ENCODE results near the gene PHF20. TPM values are rescaled to one million over a fixed set of nuclear protein-coding genes. Genes with fewer than 3 reads are reported as not detected.

Gene PHF20
- total RNA-seq, 2 experiments from 2014 or later, result 119 to 126 TPM

- H3K9me3 Mint-ChIP-seq, result no peaks in the 10 kb centered on the region
- TF ChIP-seq, protein P1, sequence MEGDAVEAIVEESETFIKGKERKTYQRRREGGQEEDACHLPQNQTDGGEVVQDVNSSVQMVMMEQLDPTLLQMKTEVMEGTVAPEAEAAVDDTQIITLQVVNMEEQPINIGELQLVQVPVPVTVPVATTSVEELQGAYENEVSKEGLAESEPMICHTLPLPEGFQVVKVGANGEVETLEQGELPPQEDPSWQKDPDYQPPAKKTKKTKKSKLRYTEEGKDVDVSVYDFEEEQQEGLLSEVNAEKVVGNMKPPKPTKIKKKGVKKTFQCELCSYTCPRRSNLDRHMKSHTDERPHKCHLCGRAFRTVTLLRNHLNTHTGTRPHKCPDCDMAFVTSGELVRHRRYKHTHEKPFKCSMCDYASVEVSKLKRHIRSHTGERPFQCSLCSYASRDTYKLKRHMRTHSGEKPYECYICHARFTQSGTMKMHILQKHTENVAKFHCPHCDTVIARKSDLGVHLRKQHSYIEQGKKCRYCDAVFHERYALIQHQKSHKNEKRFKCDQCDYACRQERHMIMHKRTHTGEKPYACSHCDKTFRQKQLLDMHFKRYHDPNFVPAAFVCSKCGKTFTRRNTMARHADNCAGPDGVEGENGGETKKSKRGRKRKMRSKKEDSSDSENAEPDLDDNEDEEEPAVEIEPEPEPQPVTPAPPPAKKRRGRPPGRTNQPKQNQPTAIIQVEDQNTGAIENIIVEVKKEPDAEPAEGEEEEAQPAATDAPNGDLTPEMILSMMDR (IDR thresholded peaks at IDR 0.05), result no peak
- Histone ChIP-seq H3K36me3 (ENCODE audit: insufficient read depth, low read length) (no peaks in the 10 kb centered on the region), H3K9me3 (ENCODE audit: control insufficient read depth in 1 of 2, insufficient read depth in 1 of 2, low read length in 2 of 2) (no peaks in the 10 kb centered on the region), H3K4me1 (ENCODE audit: insufficient read depth, low read length) (no peaks in the 10 kb centered on the region), H3K27me3 (ENCODE audit: control insufficient read depth in 1 of 2, insufficient read depth in 2 of 2, low read length in 2 of 2) (no peaks in the 10 kb centered on the region), H3K27ac (ENCODE audit: low read depth in 1 of 2, low read length in 2 of 2) (no peak overlapping the region), H3K4me3 (ENCODE audit: low read length) (no peak overlapping the region)
- CTCF ChIA-PET, result no interaction called here
- POLR2A ChIA-PET, result no interaction called here
- H3K36me3 Mint-ChIP-seq (ENCODE audit: low read depth), result no peaks in the 10 kb centered on the region
- H3K4me3 Mint-ChIP-seq, result no peak overlapping the region
- no peaks in the 10 kb centered on the region for H3K4me1 Mint-ChIP-seq (ENCODE audit: low read depth)
- intact Hi-C loops (cut with DNase I, micrococcal nuclease), result no loop called here
- no peak for DNase-seq
- no peak for ATAC-seq (ENCODE audit: poor library complexity)
- H3K27me3 Mint-ChIP-seq, result no peaks in the 10 kb centered on the region
- no peak overlapping the region for H3K27ac Mint-ChIP-seq
Observed at GRCh38 chr20:35972462-35972861, 200.6 kb downstream of the PHF20 start.

GRCh38 chr20:35974256-35974655, 202.4 kb downstream of the PHF20 start:
- intact Hi-C loops (cut with DNase I, micrococcal nuclease), result no loop called here
- Histone ChIP-seq H3K27me3 (ENCODE audit: control insufficient read depth in 1 of 2, insufficient read depth in 2 of 2, low read length in 2 of 2) (no peaks in the 10 kb centered on the region), H3K4me1 (ENCODE audit: insufficient read depth, low read length) (no peaks in the 10 kb centered on the region), H3K27ac (ENCODE audit: low read depth in 1 of 2, low read length in 2 of 2) (no peak overlapping the region), H3K36me3 (ENCODE audit: insufficient read depth, low read length) (no peaks in the 10 kb centered on the region), H3K4me3 (ENCODE audit: low read length) (no peak overlapping the region), H3K9me3 (ENCODE audit: control insufficient read depth in 1 of 2, insufficient read depth in 1 of 2, low read length in 2 of 2) (no peaks in the 10 kb centered on the region)
- Mint-ChIP-seq H3K4me1 (ENCODE audit: low read depth) (no peaks in the 10 kb centered on the region), H3K36me3 (ENCODE audit: low read depth) (no peaks in the 10 kb centered on the region), H3K4me3 (no peak overlapping the region), H3K27ac (no peak overlapping the region), H3K27me3 (no peaks in the 10 kb centered on the region), H3K9me3 (no peaks in the 10 kb centered on the region)
- TF ChIP-seq, protein P1 (IDR thresholded peaks at IDR 0.05), result no peak
- CTCF ChIA-PET, result no interaction called here
- POLR2A ChIA-PET, result no interaction called here
- ATAC-seq (ENCODE audit: poor library complexity) (no peak), DNase-seq (no peak)

GRCh38 chr20:35975576-35976373, 204.0 kb downstream of the PHF20 start:
- H3K27me3 Mint-ChIP-seq, result peaks cover 4% of the 10 kb centered on the region
- POLR2A ChIA-PET, result no interaction called here

More at GRCh38 chr20:35975576-35976373, 204.0 kb downstream of the PHF20 start:
- no peak for DNase-seq
- ATAC-seq (ENCODE audit: poor library complexity), result no peak
- H3K4me1 ChIP-seq (ENCODE audit: insufficient read depth, low read length), result no peaks in the 10 kb centered on the region
- CTCF ChIA-PET, result interaction anchor here (0.6 to 1.2 kb wide), 2 partner anchors 17 to 25 kb away, joined by 3 to 4 read pairs; no protein-coding TSS in a partner anchor
- H3K4me1 Mint-ChIP-seq (ENCODE audit: low read depth), result no peaks in the 10 kb centered on the region
- H3K27ac ChIP-seq (ENCODE audit: low read depth in 1 of 2, low read length in 2 of 2), result no peak overlapping the region
- H3K4me3 Mint-ChIP-seq, result no peak overlapping the region
- H3K27me3 ChIP-seq (ENCODE audit: control insufficient read depth in 1 of 2, insufficient read depth in 2 of 2, low read length in 2 of 2), result no peaks in the 10 kb centered on the region
- no peak overlapping the region for H3K27ac Mint-ChIP-seq
- H3K36me3 Mint-ChIP-seq (ENCODE audit: low read depth), result no peaks in the 10 kb centered on the region
- no peaks in the 10 kb centered on the region for H3K9me3 Mint-ChIP-seq
- H3K9me3 ChIP-seq (ENCODE audit: control insufficient read depth in 1 of 2, insufficient read depth in 1 of 2, low read length in 2 of 2), result no peaks in the 10 kb centered on the region
- intact Hi-C loops (cut with DNase I, micrococcal nuclease), result no loop called here
- no peak overlapping the region for H3K4me3 ChIP-seq (ENCODE audit: low read length)
- no peaks in the 10 kb centered on the region for H3K36me3 ChIP-seq (ENCODE audit: insufficient read depth, low read length)
- TF ChIP-seq, protein P1 (IDR thresholded peaks at IDR 0.05), result no peak

Data from CD4-positive, alpha-beta T cell (primary cell).